Measurements from ENCODE around the gene SLC2A10.

GRCh38 chr20:46706242-46706641 lies 3.2 kb upstream of the SLC2A10 start:
- no peak for TF ChIP-seq CTCF (IDR thresholded peaks at IDR 0.05; ENCODE audit: low read depth, low read length)
- TF ChIP-seq, protein P1, sequence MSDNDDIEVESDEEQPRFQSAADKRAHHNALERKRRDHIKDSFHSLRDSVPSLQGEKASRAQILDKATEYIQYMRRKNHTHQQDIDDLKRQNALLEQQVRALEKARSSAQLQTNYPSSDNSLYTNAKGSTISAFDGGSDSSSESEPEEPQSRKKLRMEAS (IDR thresholded peaks at IDR 0.05; ENCODE audit: low read depth, low read length) = no peak

Measured in NB4 (cell line).